Adipose tissue (tissue), 3 donors: ENCODE data around the gene ZNF17. TPM values are rescaled to one million over a fixed set of nuclear protein-coding genes. Genes with fewer than 3 reads are reported as not detected.
"Not testable (repeated sequence)": the region's sequence is repeated elsewhere in the genome, so short reads cannot be mapped to it uniquely, and the experiment has no call there.

Source experiments
- H3K27ac ChIP-seq: one replicate; pipeline ENCODE4 v1.5.1; 2013; ENCODE audit warnings: low read depth, low read length
- WGBS, 3 donors: extraction: QIAGEN DNeasy Blood & Tissue Kit; methylation state at CpG; one replicate each; pipeline ENCODE4 v1.1.7; 2013; 5-methylcytosine and 5-hydroxymethylcytosine counted together
- polyA plus RNA-seq, 3 donors: library from polyadenylated mRNA; stranded (reverse); fragments of 200-250 nt; gene quantifications; one replicate each; pipeline ENCODE4 v1.2.3, GENCODE V29; 2013
- donor health status: healthy with polysubstance abuse.
- donor health status: Bipolar disorder and iron deficiency.
- donor health status: healthy.

The ZNF17 gene
- polyA plus RNA-seq: 1 to 10 TPM; 2.0 to 3.1 (median 2.2) TPM

- H3K27ac ChIP-seq: no peak within 1 kb of the TSS
- 0 to 1% (median 1%) methylated on average over 55 of the region's 55 CpGs for WGBS, 3 donors
Measured at GRCh38 chr19:57410877-57411671, at the start of gene ZNF17. Gene ZNF17 (plus strand): TSS chr19:57411161. CDS start chr19:57413616, 2,455 bp downstream.

DNA sequence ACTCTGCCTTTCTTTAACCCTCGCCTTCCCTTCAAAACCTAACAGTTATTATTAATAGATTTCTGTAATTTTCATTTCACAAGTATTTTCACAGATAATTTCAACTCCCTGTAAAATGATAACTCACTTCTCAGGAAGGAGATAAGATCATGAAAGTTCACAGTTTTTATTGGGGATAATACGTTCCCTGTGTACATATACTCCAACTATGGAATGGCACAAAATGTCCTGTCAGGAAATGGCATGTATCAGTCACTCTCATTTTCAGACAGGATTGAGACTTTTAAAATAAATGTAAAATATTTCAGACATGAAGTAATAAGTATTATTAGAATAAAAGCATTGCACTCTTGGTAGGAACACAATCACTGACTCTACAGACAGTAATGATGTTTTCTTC lies 48.5 kb upstream of the ZNF17 start:
- no peak overlapping the region for H3K27ac ChIP-seq
- WGBS, 3 donors: 64 to 74% (median 68%) methylated on average over 2 of the region's 2 CpGs

DNA sequence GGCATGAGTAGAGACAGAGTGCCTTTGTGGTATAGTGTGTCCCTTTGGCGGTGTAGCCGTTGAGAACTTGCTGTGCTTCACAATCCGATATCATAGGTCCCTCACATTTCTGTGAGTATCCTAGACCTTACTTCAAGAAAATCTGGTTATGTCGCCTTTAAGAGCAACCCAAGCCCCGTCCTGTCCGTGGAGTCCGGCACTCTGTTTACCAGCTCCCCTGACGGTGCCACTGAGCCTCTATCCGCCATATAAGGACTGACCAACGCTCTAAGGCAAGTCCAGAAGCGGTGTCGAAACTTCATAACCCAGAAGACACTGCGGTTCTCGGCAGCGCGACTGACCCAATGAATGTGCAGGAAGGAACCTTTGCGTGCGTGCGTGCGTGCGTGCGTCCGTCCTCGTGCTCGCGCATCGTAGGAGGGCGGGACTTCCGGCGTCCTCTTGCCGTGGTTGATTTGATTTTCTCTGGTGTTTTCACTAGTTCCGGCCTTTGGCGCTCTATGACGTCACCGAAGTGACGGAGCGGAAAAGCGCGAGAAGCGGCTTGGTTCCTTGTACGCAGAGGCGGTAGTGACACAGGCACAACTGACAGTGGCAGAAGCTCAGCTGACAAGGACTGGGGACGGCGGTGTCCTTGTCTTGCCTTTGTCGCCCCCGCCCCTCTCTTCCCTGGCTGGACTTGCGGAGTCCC lies 47.8 kb upstream of the ZNF17 start, which contains the start of the genes TRAPPC2B and ZNF547:
Gene TRAPPC2B (plus strand): TSS at position 555 of the 691 bp plus-strand sequence. CDS start 1,283 bp downstream, outside the sequence.
Gene ZNF547 (plus strand): TSS at position 555 of the 691 bp plus-strand sequence. CDS start 5,005 bp downstream, outside the sequence.
- peak within 1 kb of the TSS; percentile 66 for H3K27ac ChIP-seq
- WGBS, 3 donors: 0 to 2% (median 1%) methylated on average over 42 to 47 of the region's 47 CpGs

DNA sequence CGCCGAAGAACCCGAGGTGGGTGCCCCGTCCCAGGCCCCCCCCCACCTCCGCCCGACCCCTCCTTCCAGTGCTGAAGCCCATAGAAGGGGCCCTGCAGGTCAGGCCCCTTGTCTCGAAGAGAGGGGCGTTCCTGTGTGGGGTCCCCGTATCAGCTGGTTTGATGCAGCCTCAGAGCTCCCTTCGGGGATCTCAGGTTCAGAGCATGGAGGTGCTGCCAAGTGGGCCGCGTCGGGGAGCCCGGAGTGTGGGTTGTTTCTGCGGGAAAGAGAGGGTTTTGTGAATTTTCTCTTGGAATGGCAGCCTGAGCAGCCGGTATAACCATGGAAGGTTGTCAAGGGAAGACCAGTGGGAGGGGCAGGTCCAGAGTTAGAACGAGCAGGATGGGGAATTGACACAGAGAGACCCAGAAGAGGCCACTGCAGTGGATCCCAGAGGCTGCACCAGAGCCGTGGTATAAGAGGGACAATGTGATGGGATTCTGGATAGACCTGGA lies 47.2 kb upstream of the ZNF17 start:
- H3K27ac ChIP-seq: peak overlapping the region; percentile 66
- WGBS, 3 donors: 0 to 2% (median 1%) methylated on average over 14 to 18 of the region's 18 CpGs

DNA sequence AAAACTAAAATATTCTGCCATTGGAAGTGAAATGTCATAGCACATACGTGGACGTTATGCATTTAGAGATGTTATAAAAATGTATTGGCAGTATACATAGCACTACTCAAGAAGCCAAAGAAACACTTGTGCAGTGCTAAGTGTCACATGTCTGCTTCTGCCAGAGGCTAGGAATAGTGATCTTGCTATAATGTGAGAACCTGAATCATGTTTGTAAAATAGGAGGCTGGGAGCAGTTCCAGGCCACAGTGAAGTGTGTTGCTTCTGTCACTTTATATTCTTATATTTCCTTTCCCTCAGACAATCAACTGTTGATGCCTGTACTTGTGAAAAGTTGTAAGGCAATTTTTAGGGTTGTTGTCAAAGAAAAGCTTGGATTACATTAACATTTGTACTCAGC lies 44.2 kb upstream of the ZNF17 start:
- no peak overlapping the region for H3K27ac ChIP-seq
- 90 to 94% (median 91%) methylated on average over 2 of the region's 2 CpGs for WGBS, 3 donors

- H3K27ac ChIP-seq: no peak overlapping the region
- WGBS, 3 donors: 95 to 97% (median 95%) methylated on average over 6 of the region's 6 CpGs
Measured at GRCh38 chr19:57374179-57374578, 36.8 kb upstream of the ZNF17 start.

GRCh38 chr19:57374647-57375046 lies 36.3 kb upstream of the ZNF17 start:
- 96 to 98% (median 97%) methylated on average over 2 of the region's 2 CpGs for WGBS, 3 donors
- H3K27ac ChIP-seq: not testable (repeated sequence)

- 93 to 96% (median 94%) methylated on average over 6 of the region's 6 CpGs for WGBS, 3 donors
- no peak overlapping the region for H3K27ac ChIP-seq
Measured at GRCh38 chr19:57376151-57376550, 34.8 kb upstream of the ZNF17 start.

DNA sequence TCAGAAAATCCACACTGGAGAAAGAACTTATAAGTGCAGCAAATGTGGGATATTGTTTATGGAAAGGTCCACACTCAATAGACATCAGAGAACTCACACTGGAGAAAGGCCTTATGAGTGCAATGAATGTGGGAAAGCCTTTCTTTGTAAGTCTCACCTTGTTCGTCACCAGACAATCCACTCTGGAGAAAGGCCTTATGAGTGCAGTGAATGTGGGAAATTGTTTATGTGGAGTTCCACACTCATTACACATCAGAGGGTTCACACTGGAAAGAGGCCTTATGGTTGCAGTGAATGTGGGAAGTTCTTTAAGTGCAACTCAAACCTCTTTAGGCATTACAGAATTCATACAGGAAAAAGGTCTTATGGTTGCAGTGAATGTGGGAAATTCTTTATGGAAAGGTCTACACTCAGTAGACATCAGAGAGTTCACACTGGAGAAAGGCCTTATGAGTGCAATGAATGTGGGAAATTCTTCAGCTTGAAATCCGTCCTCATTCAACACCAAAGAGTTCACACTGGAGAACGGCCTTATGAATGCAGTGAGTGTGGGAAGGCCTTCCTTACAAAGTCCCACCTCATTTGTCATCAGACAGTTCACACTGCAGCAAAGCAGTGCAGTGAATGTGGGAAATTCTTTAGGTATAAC lies 33.3 kb upstream of the ZNF17 start:
- H3K27ac ChIP-seq: no peak overlapping the region
- 94 to 95% (median 95%) methylated on average over 3 of the region's 3 CpGs for WGBS, 3 donors

- no peak overlapping the region for H3K27ac ChIP-seq
Measured at GRCh38 chr19:57380923-57381322, 30.0 kb upstream of the ZNF17 start.

- WGBS, 3 donors: 77 to 83% (median 78%) methylated on average over 7 of the region's 7 CpGs
- no peak overlapping the region for H3K27ac ChIP-seq
Measured at GRCh38 chr19:57382806-57383488, 28.0 kb upstream of the ZNF17 start.

DNA sequence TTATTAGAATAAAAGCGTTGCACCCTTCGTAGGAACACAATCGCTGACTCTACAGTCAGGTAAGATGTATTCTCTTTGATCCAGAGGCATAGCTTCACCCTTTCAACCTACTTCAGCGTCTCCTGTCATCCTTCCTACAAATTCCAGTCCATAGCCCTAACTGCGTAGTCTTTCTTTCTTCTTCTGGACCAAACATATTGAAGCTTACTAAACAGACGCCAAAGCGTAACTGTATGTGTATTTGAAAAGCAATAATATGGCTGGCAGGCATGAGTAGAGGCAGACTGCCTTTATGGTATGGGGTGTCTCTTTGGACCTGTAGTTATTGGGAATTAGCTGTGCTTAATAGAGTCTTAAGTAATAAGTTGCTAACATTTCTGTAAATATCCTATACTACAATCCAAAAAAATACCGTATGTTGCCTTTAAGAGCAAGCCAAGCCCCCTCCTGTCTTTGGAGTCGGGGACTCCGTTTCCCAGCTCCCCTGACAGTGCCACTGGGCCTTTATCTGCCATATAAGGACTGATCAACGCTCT lies 21.7 kb upstream of the ZNF17 start:
- 54 to 59% (median 59%) methylated on average over 11 of the region's 11 CpGs for WGBS, 3 donors
- H3K27ac ChIP-seq: no peak overlapping the region

- H3K27ac ChIP-seq: peak within 1 kb of the TSS; percentile 88
- 0 to 1% (median 0%) methylated on average over 50 of the region's 50 CpGs for WGBS, 3 donors
Measured at GRCh38 chr19:57389730-57390598, 21.0 kb upstream of the ZNF17 start, which contains the start of gene ZNF548. Gene ZNF548 (plus strand): TSS chr19:57389854. CDS start chr19:57390100, 246 bp downstream.

GRCh38 chr19:57395710-57396109 lies 15.3 kb upstream of the ZNF17 start:
- WGBS, 3 donors: 73 to 94% (median 89%) methylated on average over 5 of the region's 5 CpGs
- no peak overlapping the region for H3K27ac ChIP-seq

DNA sequence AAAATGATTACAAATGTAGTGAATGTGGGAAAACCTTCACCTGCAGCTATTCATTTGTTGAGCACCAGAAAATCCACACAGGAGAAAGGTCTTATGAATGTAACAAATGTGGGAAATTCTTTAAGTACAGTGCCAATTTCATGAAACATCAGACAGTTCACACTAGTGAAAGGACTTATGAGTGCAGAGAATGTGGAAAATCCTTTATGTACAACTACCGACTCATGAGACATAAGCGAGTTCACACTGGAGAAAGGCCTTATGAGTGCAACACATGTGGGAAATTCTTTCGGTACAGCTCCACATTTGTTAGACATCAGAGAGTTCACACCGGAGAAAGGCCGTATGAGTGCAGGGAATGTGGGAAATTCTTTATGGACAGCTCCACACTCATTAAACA lies 12.1 kb upstream of the ZNF17 start:
- 97 to 99% (median 98%) methylated on average over 5 of the region's 5 CpGs for WGBS, 3 donors
- no peak overlapping the region for H3K27ac ChIP-seq

GRCh38 chr19:57403737-57404563 lies 7.0 kb upstream of the ZNF17 start:
- 87 to 95% (median 90%) methylated on average over 9 of the region's 9 CpGs for WGBS, 3 donors
- no peak overlapping the region for H3K27ac ChIP-seq
